ENCODE measurements around the gene POLR3E.

DNA sequence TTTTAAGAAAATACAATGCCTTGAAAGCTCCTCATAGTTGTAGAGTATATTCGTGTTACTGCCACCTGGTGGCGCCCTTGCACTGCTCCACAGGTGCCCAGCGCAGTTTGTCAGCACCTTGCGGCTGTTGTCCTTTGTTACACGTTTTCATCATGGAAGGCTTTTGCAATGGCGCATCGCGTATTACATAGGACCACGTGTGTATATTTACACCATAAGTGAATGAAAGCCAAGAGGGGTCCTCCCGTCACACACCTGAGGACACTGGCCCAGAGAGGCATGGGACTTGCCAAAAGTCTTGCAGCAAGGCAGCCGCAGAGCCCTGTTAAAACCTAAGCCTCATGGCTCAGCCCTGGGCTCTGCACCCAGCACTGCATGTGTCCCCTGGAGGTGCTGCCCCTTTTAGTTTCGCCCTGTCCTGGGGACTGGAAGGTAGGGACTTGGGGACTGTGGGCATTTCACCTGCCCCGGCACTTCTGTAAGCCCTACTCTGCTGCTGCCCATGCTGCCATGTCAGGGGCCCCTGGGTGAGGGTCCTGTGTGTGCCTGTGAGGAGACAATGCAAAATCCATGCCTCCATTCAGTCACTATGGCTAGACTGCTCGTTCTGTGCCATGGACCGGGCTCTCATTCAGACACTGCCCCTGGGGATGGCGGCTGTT is 24.3 kb downstream of the POLR3E start:
- TF ChIP-seq, protein P1, sequence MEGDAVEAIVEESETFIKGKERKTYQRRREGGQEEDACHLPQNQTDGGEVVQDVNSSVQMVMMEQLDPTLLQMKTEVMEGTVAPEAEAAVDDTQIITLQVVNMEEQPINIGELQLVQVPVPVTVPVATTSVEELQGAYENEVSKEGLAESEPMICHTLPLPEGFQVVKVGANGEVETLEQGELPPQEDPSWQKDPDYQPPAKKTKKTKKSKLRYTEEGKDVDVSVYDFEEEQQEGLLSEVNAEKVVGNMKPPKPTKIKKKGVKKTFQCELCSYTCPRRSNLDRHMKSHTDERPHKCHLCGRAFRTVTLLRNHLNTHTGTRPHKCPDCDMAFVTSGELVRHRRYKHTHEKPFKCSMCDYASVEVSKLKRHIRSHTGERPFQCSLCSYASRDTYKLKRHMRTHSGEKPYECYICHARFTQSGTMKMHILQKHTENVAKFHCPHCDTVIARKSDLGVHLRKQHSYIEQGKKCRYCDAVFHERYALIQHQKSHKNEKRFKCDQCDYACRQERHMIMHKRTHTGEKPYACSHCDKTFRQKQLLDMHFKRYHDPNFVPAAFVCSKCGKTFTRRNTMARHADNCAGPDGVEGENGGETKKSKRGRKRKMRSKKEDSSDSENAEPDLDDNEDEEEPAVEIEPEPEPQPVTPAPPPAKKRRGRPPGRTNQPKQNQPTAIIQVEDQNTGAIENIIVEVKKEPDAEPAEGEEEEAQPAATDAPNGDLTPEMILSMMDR (IDR thresholded peaks at IDR 0.05; ENCODE audit: borderline replicate concordance, extremely low read depth, low read length, poor library complexity, severe bottlenecking) = peak; percentile 83
- no peak for TF ChIP-seq EZH2 (IDR thresholded peaks at IDR 0.05; ENCODE audit: borderline replicate concordance, low read depth, low read length, severe bottlenecking)

All from DND-41 (cell line).